H1 (cell line): ENCODE data around the gene CTNS. TPM values are rescaled to one million over a fixed set of nuclear protein-coding genes. Genes with fewer than 3 reads are reported as not detected.

ENCODE experiments used
- CTCF ChIA-PET: fragments of 300-600 bp; sonication (Branson Sonifier 250); formaldehyde crosslinking; loops from one replicate; lab custom pipeline; 2021; ENCODE audit not compliant: partially characterized antibody; lab: Charles Lee
- POLR2A ChIA-PET: fragments of 300-600 bp; sonication (Branson Sonifier 250); formaldehyde crosslinking; loops from one replicate; lab custom pipeline; 2021; ENCODE audit warnings: inconsistent platforms; ENCODE audit not compliant: partially characterized antibody; lab: Charles Lee
- DNase-seq, 2 experiments: peaks; one replicate each; pipeline versions ENCODE4 v3.0.0 to v3.0.0-alpha.2; 2010 to 2022; ENCODE audit warnings: low spot score in 2 of 2, low read depth in 1 of 2, mixed read lengths in 1 of 2
- FAIRE-seq: peaks from 2 replicates; lab custom pipeline; 2011; peaks lifted over from hg19 to GRCh38; lab: Jason Lieb, UNC
- H2AFZ ChIP-seq: 2 replicates; pipeline ENCODE4 v1.8.1; 2012; ENCODE audit warnings: low read length, inconsistent platforms
- H2AK5ac ChIP-seq: 2 replicates; pipeline ENCODE4 v1.6.1; 2013; ENCODE audit warnings: low read depth, low read length
- H2BK120ac ChIP-seq: replicated peaks from 2 replicates; pipeline ENCODE3; 2013; ENCODE audit warnings: low read depth, low read length, inconsistent platforms
- H2BK12ac ChIP-seq: 2 replicates; pipeline ENCODE4 v1.6.1; 2013; ENCODE audit warnings: low read depth, low read length
- H2BK15ac ChIP-seq: 2 replicates; pipeline ENCODE4 v1.6.1; 2013; ENCODE audit warnings: low read length
- H2BK20ac ChIP-seq: 2 replicates; pipeline ENCODE4 v1.6.1; 2013; ENCODE audit warnings: low read length
- H2BK5ac ChIP-seq: 2 replicates; pipeline ENCODE4 v1.6.1; 2013; ENCODE audit warnings: low read depth, low read length
- H3K14ac ChIP-seq: 2 replicates; pipeline ENCODE4 v1.6.1; 2013; ENCODE audit warnings: inconsistent platforms; ENCODE audit not compliant: insufficient read length
- H3K18ac ChIP-seq: 2 replicates; pipeline ENCODE4 v1.6.1; 2013; ENCODE audit warnings: low read length; ENCODE audit errors: extremely low read depth
- H3K23ac ChIP-seq: 2 replicates; pipeline ENCODE4 v1.6.1; 2013; ENCODE audit warnings: inconsistent platforms; ENCODE audit not compliant: insufficient read length
- H3K23me2 ChIP-seq: 2 replicates; pipeline ENCODE4 v1.6.1; 2013; ENCODE audit warnings: low read depth, low read length
- H3K27ac ChIP-seq: 2 replicates; pipeline ENCODE4 v1.6.1; 2011; ENCODE audit warnings: low read depth, low read length, inconsistent platforms
- H3K27me3 ChIP-seq, 4 experiments: replicated peaks in 1 of 4; 1 replicate in 1 of 4; 2 replicates in 3 of 4; pipeline versions ENCODE4 v1.6.1 to v1.8.1; 2011 to 2013; ENCODE audit warnings: low read length in 3 of 4, mild to moderate bottlenecking in 3 of 4, inconsistent platforms in 2 of 4, mixed read lengths in 2 of 4, moderate library complexity in 1 of 4; ENCODE audit not compliant: control insufficient read depth in 3 of 4, insufficient read depth in 3 of 4; ENCODE audit errors: extremely low read depth in 1 of 4
- H3K36me3 ChIP-seq, 4 experiments: 2 replicates each; pipeline versions ENCODE4 v1.6.1 to v1.8.1; 2011 to 2013; ENCODE audit warnings: mild to moderate bottlenecking in 4 of 4, low read length in 3 of 4, moderate library complexity in 2 of 4, control low read depth in 1 of 4, inconsistent platforms in 1 of 4; ENCODE audit not compliant: insufficient read depth in 4 of 4, control insufficient read depth in 2 of 4
- H3K4ac ChIP-seq: replicated peaks from 2 replicates; pipeline ENCODE3; 2013; ENCODE audit warnings: low read length, low read depth, mixed read lengths, inconsistent platforms; ENCODE audit not compliant: insufficient read length
- H3K4me1 ChIP-seq, 4 experiments: replicated peaks in 1 of 4; 1 replicate in 1 of 4; 2 replicates in 3 of 4; pipeline versions ENCODE4 v1.6.1 to v1.8.1; 2011 to 2013; ENCODE audit warnings: low read length in 3 of 4, inconsistent platforms in 2 of 4, mixed read lengths in 1 of 4; ENCODE audit not compliant: insufficient read depth in 4 of 4, control insufficient read depth in 3 of 4
- H3K4me2 ChIP-seq, 2 experiments: 2 replicates each; pipeline versions ENCODE4 v1.6.1 to v1.8.1; 2011 to 2013; ENCODE audit warnings: low read depth in 2 of 2, low read length in 2 of 2, control low read depth in 1 of 2, inconsistent platforms in 1 of 2, mild to moderate bottlenecking in 1 of 2; ENCODE audit not compliant: insufficient read depth in 1 of 2
- H3K4me3 ChIP-seq, 4 experiments: fragments of 200-600, 300-600 bp in 1 of 4; sonication (generic), shearing (Covaris generic), sonication (Bioruptor Twin) in 1 of 4; 2 replicates each; pipeline versions ENCODE4 v1.5.1 to v1.8.1; 2011 to 2016; ENCODE audit warnings: low read length in 4 of 4, low read depth in 3 of 4, control low read depth in 2 of 4, inconsistent platforms in 2 of 4, mild to moderate bottlenecking in 2 of 4, mixed read lengths in 1 of 4, moderate library complexity in 1 of 4; ENCODE audit not compliant: insufficient read depth in 2 of 4; ENCODE audit errors: extremely low read depth in 1 of 4
- H3K56ac ChIP-seq: replicated peaks from 2 replicates; pipeline ENCODE3; 2013; ENCODE audit warnings: low read depth, mild to moderate bottlenecking, mixed read lengths, low read length, inconsistent platforms; ENCODE audit not compliant: insufficient read length
- H3K79me1 ChIP-seq: 2 replicates; pipeline ENCODE4 v1.6.1; 2013; ENCODE audit warnings: low read depth, low read length, control low read depth
- H3K79me2 ChIP-seq, 2 experiments: 2 replicates each; pipeline versions ENCODE4 v1.6.1 to v1.8.1; 2012 to 2013; ENCODE audit warnings: low read length in 2 of 2, mild to moderate bottlenecking in 2 of 2, inconsistent platforms in 1 of 2; ENCODE audit not compliant: insufficient read depth in 2 of 2, control insufficient read depth in 1 of 2
- H3K9ac ChIP-seq, 4 experiments: replicated peaks in 1 of 4; 1 replicate in 1 of 4; 2 replicates in 3 of 4; pipeline versions ENCODE4 v1.6.1 to v1.8.1; 2011 to 2013; ENCODE audit warnings: low read depth in 3 of 4, low read length in 3 of 4, control low read depth in 2 of 4, mild to moderate bottlenecking in 2 of 4, moderate library complexity in 2 of 4, inconsistent platforms in 1 of 4; ENCODE audit errors: extremely low read depth in 1 of 4
- H3K9me3 ChIP-seq, 2 experiments: 2 replicates each; pipeline versions ENCODE4 v1.6.1 to v1.8.1; 2012 to 2013; ENCODE audit warnings: mild to moderate bottlenecking in 2 of 2, moderate library complexity in 2 of 2, control low read depth in 1 of 2, inconsistent platforms in 1 of 2, low read depth in 1 of 2, low read length in 1 of 2, mixed read lengths in 1 of 2; ENCODE audit not compliant: insufficient read depth in 2 of 2
- H4K20me1 ChIP-seq, 2 experiments: replicated peaks in 1 of 2; 2 replicates each; pipeline versions ENCODE3 to v1.8.1; 2011 to 2013; ENCODE audit warnings: inconsistent platforms in 2 of 2, low read length in 2 of 2, mild to moderate bottlenecking in 1 of 2; ENCODE audit not compliant: insufficient read depth in 2 of 2, control insufficient read depth in 1 of 2
- H4K5ac ChIP-seq: 2 replicates; pipeline ENCODE4 v1.6.1; 2013; ENCODE audit warnings: low read length, low read depth, mixed read lengths, inconsistent platforms; ENCODE audit not compliant: insufficient read length
- H4K8ac ChIP-seq: 2 replicates; pipeline ENCODE4 v1.8.0; 2013; ENCODE audit warnings: mild to moderate bottlenecking, moderate library complexity, low read length, inconsistent platforms; ENCODE audit not compliant: insufficient read depth; ENCODE audit errors: extremely low read depth
- H4K91ac ChIP-seq: replicated peaks from 2 replicates; pipeline ENCODE3; 2013; ENCODE audit warnings: low read length, mixed read lengths, inconsistent platforms; ENCODE audit not compliant: insufficient read length
- ATF3 ChIP-seq: IDR thresholded peaks from 2 replicates; pipeline ENCODE4 v1.6.1; 2011; ENCODE audit warnings: low read depth, mild to moderate bottlenecking, low read length; ENCODE audit not compliant: insufficient read depth
- CHD2 ChIP-seq: IDR thresholded peaks from 2 replicates; pipeline ENCODE4 v1.6.1; 2012; ENCODE audit warnings: low read length, improper control_type of control experiment
- CREB1 ChIP-seq: IDR thresholded peaks from 2 replicates; pipeline ENCODE4 v1.6.1; 2012; ENCODE audit warnings: inconsistent platforms
- EZH2 ChIP-seq: fragments of 200-600 bp; sonication (generic); IDR thresholded peaks from 2 replicates; pipeline ENCODE4 v1.7.1; 2012; ENCODE audit warnings: low read depth, mild to moderate bottlenecking, moderate library complexity, low read length, inconsistent platforms; ENCODE audit not compliant: severe bottlenecking
- JUND ChIP-seq: IDR thresholded peaks from 2 replicates; pipeline ENCODE4 v1.6.1; 2011; ENCODE audit warnings: mild to moderate bottlenecking, improper control_type of control experiment, low read length
- NRF1 ChIP-seq: IDR thresholded peaks from 2 replicates; pipeline ENCODE4 v1.6.1; 2011; ENCODE audit warnings: mild to moderate bottlenecking, low read depth, low read length, improper control_type of control experiment
- RBBP5 ChIP-seq: IDR thresholded peaks from 2 replicates; pipeline ENCODE4 v1.7.1; 2012; ENCODE audit warnings: low read depth, mild to moderate bottlenecking, inconsistent platforms, low read length, moderate library complexity, borderline replicate concordance
- RXRA ChIP-seq: IDR thresholded peaks from 2 replicates; pipeline ENCODE4 v1.6.1; 2011; ENCODE audit warnings: low read depth, mild to moderate bottlenecking, low read length, moderate library complexity; ENCODE audit not compliant: insufficient read depth
- SRF ChIP-seq: IDR thresholded peaks from 2 replicates; pipeline ENCODE4 v1.6.1; 2011; ENCODE audit warnings: mild to moderate bottlenecking, low read depth, low read length, moderate library complexity
- TAF1 ChIP-seq: IDR thresholded peaks from 2 replicates; pipeline ENCODE4 v1.6.1; 2011; ENCODE audit warnings: mild to moderate bottlenecking, low read depth, low read length
- ZNF274 ChIP-seq: IDR thresholded peaks from 2 replicates; pipeline ENCODE4 v1.7.0; 2012; ENCODE audit warnings: low read length, borderline replicate concordance; ENCODE audit errors: extremely low read depth
- WGBS, 2 experiments: shearing (Covaris generic) in 1 of 2; methylation state at CpG; one replicate each; pipeline versions ENCODE4 v1.1.6 to v1.1.7; 2013 to 2015; ENCODE audit warnings: low lambda C conversion rate in 2 of 2, mixed read lengths in 2 of 2, inconsistent platforms in 1 of 2, low coverage in 1 of 2, missing lambda C conversion rate in 1 of 2; ENCODE audit not compliant: insufficient replicate concordance in 2 of 2, insufficient coverage in 1 of 2, insufficient read length in 1 of 2; ENCODE audit errors: extremely low coverage in 1 of 2, missing lambda C conversion rate in 1 of 2; 5-methylcytosine and 5-hydroxymethylcytosine counted together
- polyA plus RNA-seq, 7 experiments: library from polyadenylated mRNA; depleted of rRNA in 3 of 7; stranded (reverse) in 5 of 7; unstranded in 2 of 7; fragments of >200 nt in 5 of 7; fragments of 200-250 nt in 2 of 7; gene quantifications; 1 replicate in 5 of 7; 2 replicates in 1 of 7; 4 replicates in 1 of 7; pipeline versions ENCODE4 v1.2.1 to v1.2.3, GENCODE V29; 2011 to 2013; ENCODE audit warnings: missing spikeins in 2 of 7, mixed read lengths in 2 of 7
- total RNA-seq: library from RNA; stranded (reverse); fragmentation: NEBNext Ultra II Directional; extraction: Animal tissue kit (Norgen Biotek cat#: 25700); gene quantifications from 2 replicates; pipeline ENCODE4 v1.2.1, GENCODE V29; 2021
- TF ChIP-seq, protein P1 (sequence below), 3 experiments: IDR thresholded peaks; 1 replicate in 2 of 3; 2 replicates in 1 of 3; pipeline versions ENCODE4 v1.5.1 to v1.6.1; 2011; ENCODE audit warnings: low read length in 3 of 3, mild to moderate bottlenecking in 3 of 3, inconsistent platforms in 2 of 3, low read depth in 1 of 3, moderate library complexity in 1 of 3; ENCODE audit not compliant: insufficient read depth in 1 of 3; ENCODE audit errors: control extremely low read depth in 1 of 3

The CTNS gene
- total and polyA plus RNA-seq, 2 of the 8 experiments (the other 6 are each of a cell fraction or from before 2014, with no cell fraction given) = 11.6 to 12.9 TPM

- no peak overlapping the region for H3K4me2 ChIP-seq
- H3K4me3 ChIP-seq = no peak overlapping the region
- no peak overlapping the region for H2AFZ ChIP-seq
- no peak overlapping the region for H3K27ac ChIP-seq
- no peak for FAIRE-seq
- no peaks in the 10 kb centered on the region for H3K23me2 ChIP-seq
- no peak overlapping the region for H2BK15ac ChIP-seq
- no peaks in the 10 kb centered on the region for H3K9me3 ChIP-seq
- peaks cover 0 to 3% (median under 1%) of the 10 kb centered on the region in 4 experiments; a peak in 3 of 7 replicates for H3K4me1 ChIP-seq
- DNase-seq = no peak
- no peaks in the 10 kb centered on the region for H3K36me3 ChIP-seq
- WGBS, 2 experiments = 82% methylated on average over 11 of the region's 12 CpGs; no CpG with 5 or more reads in 1 of the 2 experiments
- no peak overlapping the region for H4K8ac ChIP-seq
- CTCF ChIA-PET = interaction anchor here (2.2 kb wide), 1 partner anchor 26 kb away, joined by 10 read pairs; no protein-coding TSS in a partner anchor
- no peaks in the 10 kb centered on the region for H3K79me1 ChIP-seq
- H3K14ac ChIP-seq = no peak overlapping the region
- H2BK5ac ChIP-seq = no peak overlapping the region
- H3K9ac ChIP-seq = no peak overlapping the region
- H3K18ac ChIP-seq = no peak overlapping the region
- H3K23ac ChIP-seq = no peak overlapping the region
- H4K91ac ChIP-seq = no peak overlapping the region
- no peak overlapping the region for H4K5ac ChIP-seq
- H3K27me3 ChIP-seq = 0 out of 7 replicates have a peak, but pooled peaks cover 0 to 2% (median 0%) of the 10 kb centered on the region in 4 experiments
- H2BK12ac ChIP-seq = no peak overlapping the region
- no peak overlapping the region for H2BK20ac ChIP-seq
- H3K4ac ChIP-seq = no peak overlapping the region
- no peak overlapping the region for H2BK120ac ChIP-seq
- H2AK5ac ChIP-seq = no peak overlapping the region
- peaks cover 0 to 4% of the 10 kb centered on the region in 2 experiments for H4K20me1 ChIP-seq
- no peaks in the 10 kb centered on the region for H3K79me2 ChIP-seq
- H3K56ac ChIP-seq = no peak overlapping the region
- POLR2A ChIA-PET = no interaction called here
- no peak for TF ChIP-seq ATF3
- no peak for TF ChIP-seq CREB1
- no peak for TF ChIP-seq CHD2
- no peak for TF ChIP-seq EZH2
- TF ChIP-seq RBBP5 = no peak
- no peak for TF ChIP-seq NRF1
- TF ChIP-seq ZNF274 = no peak
- TF ChIP-seq TAF1 = no peak
- no peak for TF ChIP-seq SRF
- no peak for TF ChIP-seq JUND
- no peak for TF ChIP-seq RXRA
- TF ChIP-seq, protein P1, sequence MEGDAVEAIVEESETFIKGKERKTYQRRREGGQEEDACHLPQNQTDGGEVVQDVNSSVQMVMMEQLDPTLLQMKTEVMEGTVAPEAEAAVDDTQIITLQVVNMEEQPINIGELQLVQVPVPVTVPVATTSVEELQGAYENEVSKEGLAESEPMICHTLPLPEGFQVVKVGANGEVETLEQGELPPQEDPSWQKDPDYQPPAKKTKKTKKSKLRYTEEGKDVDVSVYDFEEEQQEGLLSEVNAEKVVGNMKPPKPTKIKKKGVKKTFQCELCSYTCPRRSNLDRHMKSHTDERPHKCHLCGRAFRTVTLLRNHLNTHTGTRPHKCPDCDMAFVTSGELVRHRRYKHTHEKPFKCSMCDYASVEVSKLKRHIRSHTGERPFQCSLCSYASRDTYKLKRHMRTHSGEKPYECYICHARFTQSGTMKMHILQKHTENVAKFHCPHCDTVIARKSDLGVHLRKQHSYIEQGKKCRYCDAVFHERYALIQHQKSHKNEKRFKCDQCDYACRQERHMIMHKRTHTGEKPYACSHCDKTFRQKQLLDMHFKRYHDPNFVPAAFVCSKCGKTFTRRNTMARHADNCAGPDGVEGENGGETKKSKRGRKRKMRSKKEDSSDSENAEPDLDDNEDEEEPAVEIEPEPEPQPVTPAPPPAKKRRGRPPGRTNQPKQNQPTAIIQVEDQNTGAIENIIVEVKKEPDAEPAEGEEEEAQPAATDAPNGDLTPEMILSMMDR (IDR thresholded peaks at IDR 0.05; ENCODE audit: control extremely low read depth in 1 of 3, insufficient read depth in 1 of 3, low read depth in 1 of 3, low read length in 3 of 3) = no peak
These were observed 44.5 kb downstream of the CTNS start for GRCh38 chr17:3681057-3681456.
